ENCODE data around the gene LCNL1. TPM values are rescaled to one million over a fixed set of nuclear protein-coding genes. Genes with fewer than 3 reads are reported as not detected.

LCNL1 gene
- total RNA-seq, 1 donor from 2014 or later: not detected

DNA sequence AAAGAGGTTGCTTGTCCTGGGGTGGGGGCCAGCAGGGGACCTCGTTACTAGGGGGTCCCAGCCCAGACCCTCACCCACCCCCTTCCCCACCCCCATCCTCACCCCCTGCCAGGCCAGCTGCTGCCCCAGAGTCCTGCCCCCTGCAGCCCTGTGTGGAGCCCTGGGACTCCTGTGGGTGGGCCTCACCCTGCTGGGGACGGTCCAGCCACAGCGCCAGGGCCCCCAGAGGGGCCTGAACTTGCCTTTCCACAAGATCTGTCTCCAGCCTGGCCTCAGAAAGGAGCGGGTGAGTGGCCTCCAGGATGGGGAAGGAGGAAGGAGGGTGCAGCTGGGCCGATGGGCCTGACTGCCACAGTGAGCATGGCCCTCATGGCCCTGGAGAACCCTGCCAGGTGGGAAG lies 13.0 kb upstream of the LCNL1 start:
- Histone ChIP-seq H3K27ac (no peak overlapping the region), H3K27me3 (no peaks in the 10 kb centered on the region), H3K4me3 (no peak overlapping the region), H3K9me3 (ENCODE audit: low read depth) (no peaks in the 10 kb centered on the region), H3F3A (ENCODE audit: low read depth) (no peaks in the 10 kb centered on the region), H4K20me1 (ENCODE audit: low read depth) (no peaks in the 10 kb centered on the region), H3K9ac (no peak overlapping the region), H3K4me1 (peaks cover 6% of the 10 kb centered on the region), H2AFZ (replicated peaks) (no peak overlapping the region), H3K36me3 (no peaks in the 10 kb centered on the region), H3K4me2 (no peak overlapping the region), H3K79me2 (ENCODE audit: low read depth) (no peaks in the 10 kb centered on the region)
- peaks cover 11% of the 10 kb centered on the region for H3K4me1 Mint-ChIP-seq
- no peak overlapping the region for H3K4me3 Mint-ChIP-seq
- DNase-seq (ENCODE audit: low spot score): no peak
- no peaks in the 10 kb centered on the region for H3K9me3 Mint-ChIP-seq
- TF ChIP-seq EZH2 (IDR thresholded peaks at IDR 0.05) (no peak), EZH2phosphoT487 (IDR thresholded peaks at IDR 0.05) (no peak)
- TF ChIP-seq, protein P1, sequence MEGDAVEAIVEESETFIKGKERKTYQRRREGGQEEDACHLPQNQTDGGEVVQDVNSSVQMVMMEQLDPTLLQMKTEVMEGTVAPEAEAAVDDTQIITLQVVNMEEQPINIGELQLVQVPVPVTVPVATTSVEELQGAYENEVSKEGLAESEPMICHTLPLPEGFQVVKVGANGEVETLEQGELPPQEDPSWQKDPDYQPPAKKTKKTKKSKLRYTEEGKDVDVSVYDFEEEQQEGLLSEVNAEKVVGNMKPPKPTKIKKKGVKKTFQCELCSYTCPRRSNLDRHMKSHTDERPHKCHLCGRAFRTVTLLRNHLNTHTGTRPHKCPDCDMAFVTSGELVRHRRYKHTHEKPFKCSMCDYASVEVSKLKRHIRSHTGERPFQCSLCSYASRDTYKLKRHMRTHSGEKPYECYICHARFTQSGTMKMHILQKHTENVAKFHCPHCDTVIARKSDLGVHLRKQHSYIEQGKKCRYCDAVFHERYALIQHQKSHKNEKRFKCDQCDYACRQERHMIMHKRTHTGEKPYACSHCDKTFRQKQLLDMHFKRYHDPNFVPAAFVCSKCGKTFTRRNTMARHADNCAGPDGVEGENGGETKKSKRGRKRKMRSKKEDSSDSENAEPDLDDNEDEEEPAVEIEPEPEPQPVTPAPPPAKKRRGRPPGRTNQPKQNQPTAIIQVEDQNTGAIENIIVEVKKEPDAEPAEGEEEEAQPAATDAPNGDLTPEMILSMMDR (IDR thresholded peaks at IDR 0.05): no peak
- H3K27me3 Mint-ChIP-seq (ENCODE audit: insufficient read depth, low read depth): peaks cover 4% of the 10 kb centered on the region
- no peak overlapping the region for H3K27ac Mint-ChIP-seq
- H3K36me3 Mint-ChIP-seq: no peaks in the 10 kb centered on the region

DNA sequence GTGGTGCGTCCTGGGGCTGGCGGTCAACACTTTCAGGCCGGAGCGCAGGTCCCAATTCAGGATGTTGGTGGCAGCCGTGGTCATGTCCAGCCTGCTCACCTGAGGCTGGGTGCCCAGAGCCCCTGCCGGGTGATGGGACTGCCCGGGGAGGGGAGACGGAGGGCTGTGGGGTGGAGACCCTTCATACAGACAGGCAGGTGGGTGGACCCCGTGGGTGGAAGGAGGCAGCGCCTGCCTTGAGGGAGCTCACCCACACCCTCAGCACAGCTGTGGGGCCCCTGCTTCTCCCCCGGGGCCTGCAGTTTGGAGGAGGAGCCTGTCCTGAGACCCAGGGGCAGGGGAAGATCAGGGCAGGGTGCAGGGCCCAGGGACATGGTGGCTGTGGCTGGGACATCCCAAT lies 12.4 kb upstream of the LCNL1 start:
- H3K4me3 Mint-ChIP-seq: no peak overlapping the region
- no peaks in the 10 kb centered on the region for H3K36me3 Mint-ChIP-seq
- no peaks in the 10 kb centered on the region for H4K20me1 ChIP-seq (ENCODE audit: low read depth)
- no peaks in the 10 kb centered on the region for H3K9me3 ChIP-seq (ENCODE audit: low read depth)
- no peaks in the 10 kb centered on the region for H3K27me3 ChIP-seq
- no peak for DNase-seq (ENCODE audit: low spot score)
- H3K36me3 ChIP-seq: no peaks in the 10 kb centered on the region
- TF ChIP-seq, protein P1 (IDR thresholded peaks at IDR 0.05): no peak
- TF ChIP-seq EZH2 (IDR thresholded peaks at IDR 0.05): no peak
- TF ChIP-seq EZH2phosphoT487 (IDR thresholded peaks at IDR 0.05): no peak
- peaks cover 6% of the 10 kb centered on the region for H3K4me1 ChIP-seq
- H3K79me2 ChIP-seq (ENCODE audit: low read depth): no peaks in the 10 kb centered on the region
- H3F3A ChIP-seq (ENCODE audit: low read depth): no peaks in the 10 kb centered on the region
- no peaks in the 10 kb centered on the region for H3K9me3 Mint-ChIP-seq
- H3K9ac ChIP-seq: no peak overlapping the region
- H3K4me3 ChIP-seq: no peak overlapping the region
- H3K4me1 Mint-ChIP-seq: peaks cover 10% of the 10 kb centered on the region
- H3K27me3 Mint-ChIP-seq (ENCODE audit: insufficient read depth, low read depth): peaks cover 6% of the 10 kb centered on the region
- no peak overlapping the region for H3K27ac ChIP-seq
- H2AFZ ChIP-seq (replicated peaks): no peak overlapping the region
- H3K27ac Mint-ChIP-seq: no peak overlapping the region
- H3K4me2 ChIP-seq: no peak overlapping the region

DNA sequence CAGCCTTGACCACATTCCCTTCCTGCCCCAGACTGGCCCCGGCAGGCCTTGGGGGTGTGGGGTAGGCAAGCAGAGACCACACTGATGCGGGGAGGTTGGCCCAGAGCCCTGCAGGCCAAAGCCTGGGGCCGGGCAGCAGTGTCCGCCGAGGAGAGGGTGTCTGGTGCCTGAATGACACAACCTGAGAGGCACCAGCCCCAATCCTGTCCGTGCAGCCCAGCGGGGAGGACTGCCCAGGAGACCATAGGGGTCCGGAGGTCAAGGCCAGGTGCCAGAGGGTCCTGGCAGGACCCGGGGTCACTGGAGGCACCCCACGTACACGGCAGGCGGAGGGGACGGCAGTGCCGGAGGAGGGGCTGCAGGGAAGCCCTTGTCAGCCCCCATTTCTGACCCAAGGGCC lies 11.0 kb upstream of the LCNL1 start:
- Mint-ChIP-seq H3K36me3 (no peaks in the 10 kb centered on the region), H3K27me3 (ENCODE audit: insufficient read depth, low read depth) (peaks cover 5% of the 10 kb centered on the region), H3K4me3 (no peak overlapping the region), H3K9me3 (no peaks in the 10 kb centered on the region), H3K4me1 (peaks cover 2% of the 10 kb centered on the region), H3K27ac (no peak overlapping the region)
- no peaks in the 10 kb centered on the region for H3K79me2 ChIP-seq (ENCODE audit: low read depth)
- H2AFZ ChIP-seq (replicated peaks): no peak overlapping the region
- no peak overlapping the region for H3K4me2 ChIP-seq
- no peak for DNase-seq (ENCODE audit: low spot score)
- no peaks in the 10 kb centered on the region for H3K9me3 ChIP-seq (ENCODE audit: low read depth)
- H3K27me3 ChIP-seq: peaks cover 1% of the 10 kb centered on the region
- H3K27ac ChIP-seq: no peak overlapping the region
- H4K20me1 ChIP-seq (ENCODE audit: low read depth): no peaks in the 10 kb centered on the region
- TF ChIP-seq EZH2phosphoT487 (IDR thresholded peaks at IDR 0.05): no peak
- TF ChIP-seq, protein P1 (IDR thresholded peaks at IDR 0.05): no peak
- TF ChIP-seq EZH2 (IDR thresholded peaks at IDR 0.05): no peak
- no peak overlapping the region for H3K4me3 ChIP-seq
- no peaks in the 10 kb centered on the region for H3K4me1 ChIP-seq
- no peak overlapping the region for H3K9ac ChIP-seq
- no peaks in the 10 kb centered on the region for H3K36me3 ChIP-seq
- H3F3A ChIP-seq (ENCODE audit: low read depth): no peaks in the 10 kb centered on the region
